Bronchial epithelial cell (primary cell): Measurements from ENCODE around the gene IER5. TPM values are rescaled to one million over a fixed set of nuclear protein-coding genes. Genes with fewer than 3 reads are reported as not detected.

Experiments used
- DNase-seq: peaks from one replicate; pipeline ENCODE4 v3.0.0-alpha.2; 2010; ENCODE audit warnings: low read depth
- FAIRE-seq: peaks from 2 replicates; lab custom pipeline; 2011; peaks lifted over from hg19 to GRCh38; lab: Jason Lieb, UNC
- H3K27me3 ChIP-seq: 2 replicates; pipeline ENCODE4 v1.5.1; 2011; ENCODE audit warnings: low read length; ENCODE audit not compliant: control insufficient read depth, insufficient read depth
- H3K36me3 ChIP-seq: 2 replicates; pipeline ENCODE4 v1.5.1; 2011; ENCODE audit warnings: low read length; ENCODE audit not compliant: control insufficient read depth, insufficient read depth
- H3K4me3 ChIP-seq: 2 replicates; pipeline ENCODE4 v1.5.1; 2011; ENCODE audit warnings: mild to moderate bottlenecking, low read depth, low read length, control low read depth
- total RNA-seq: library from RNA; depleted of rRNA; stranded (reverse); fragments of >200 nt; gene quantifications from 2 replicates; pipeline ENCODE4 v1.2.1, GENCODE V29; 2014
- TF ChIP-seq, protein P1 (sequence below): IDR thresholded peaks from 2 replicates; pipeline ENCODE4 v1.5.1; 2011; ENCODE audit warnings: mild to moderate bottlenecking, moderate library complexity, low read length, control low read depth, inconsistent platforms; ENCODE audit not compliant: insufficient read depth, severe bottlenecking

Gene IER5
- total RNA-seq, 1 donor from 2014 or later, result 47.7 TPM

DNA sequence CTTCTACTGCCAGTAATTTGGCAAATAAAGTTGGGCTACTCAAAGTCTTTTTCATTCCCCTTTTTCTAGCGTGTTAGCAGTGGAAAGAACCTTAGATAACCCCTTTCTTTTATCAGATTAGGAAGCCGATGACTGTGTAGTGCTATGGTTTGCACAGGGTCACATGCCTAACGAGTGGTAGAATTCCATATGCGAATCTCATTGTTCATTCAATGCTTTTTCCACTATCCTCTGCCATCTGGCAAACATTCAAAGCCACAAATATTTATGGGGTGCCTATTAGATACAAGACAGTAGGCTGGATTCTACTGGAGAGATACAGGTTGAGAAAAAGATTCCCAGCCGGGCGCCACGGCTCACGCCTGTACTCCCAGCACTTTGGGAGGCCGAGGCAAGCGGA, 14.9 kb upstream of the IER5 start:
- TF ChIP-seq, protein P1, sequence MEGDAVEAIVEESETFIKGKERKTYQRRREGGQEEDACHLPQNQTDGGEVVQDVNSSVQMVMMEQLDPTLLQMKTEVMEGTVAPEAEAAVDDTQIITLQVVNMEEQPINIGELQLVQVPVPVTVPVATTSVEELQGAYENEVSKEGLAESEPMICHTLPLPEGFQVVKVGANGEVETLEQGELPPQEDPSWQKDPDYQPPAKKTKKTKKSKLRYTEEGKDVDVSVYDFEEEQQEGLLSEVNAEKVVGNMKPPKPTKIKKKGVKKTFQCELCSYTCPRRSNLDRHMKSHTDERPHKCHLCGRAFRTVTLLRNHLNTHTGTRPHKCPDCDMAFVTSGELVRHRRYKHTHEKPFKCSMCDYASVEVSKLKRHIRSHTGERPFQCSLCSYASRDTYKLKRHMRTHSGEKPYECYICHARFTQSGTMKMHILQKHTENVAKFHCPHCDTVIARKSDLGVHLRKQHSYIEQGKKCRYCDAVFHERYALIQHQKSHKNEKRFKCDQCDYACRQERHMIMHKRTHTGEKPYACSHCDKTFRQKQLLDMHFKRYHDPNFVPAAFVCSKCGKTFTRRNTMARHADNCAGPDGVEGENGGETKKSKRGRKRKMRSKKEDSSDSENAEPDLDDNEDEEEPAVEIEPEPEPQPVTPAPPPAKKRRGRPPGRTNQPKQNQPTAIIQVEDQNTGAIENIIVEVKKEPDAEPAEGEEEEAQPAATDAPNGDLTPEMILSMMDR, result no peak
- FAIRE-seq (no peak), DNase-seq (peak; percentile 81)
- Histone ChIP-seq H3K27me3 (no peaks in the 10 kb centered on the region), H3K36me3 (no peaks in the 10 kb centered on the region), H3K4me3 (no peak overlapping the region)

DNA sequence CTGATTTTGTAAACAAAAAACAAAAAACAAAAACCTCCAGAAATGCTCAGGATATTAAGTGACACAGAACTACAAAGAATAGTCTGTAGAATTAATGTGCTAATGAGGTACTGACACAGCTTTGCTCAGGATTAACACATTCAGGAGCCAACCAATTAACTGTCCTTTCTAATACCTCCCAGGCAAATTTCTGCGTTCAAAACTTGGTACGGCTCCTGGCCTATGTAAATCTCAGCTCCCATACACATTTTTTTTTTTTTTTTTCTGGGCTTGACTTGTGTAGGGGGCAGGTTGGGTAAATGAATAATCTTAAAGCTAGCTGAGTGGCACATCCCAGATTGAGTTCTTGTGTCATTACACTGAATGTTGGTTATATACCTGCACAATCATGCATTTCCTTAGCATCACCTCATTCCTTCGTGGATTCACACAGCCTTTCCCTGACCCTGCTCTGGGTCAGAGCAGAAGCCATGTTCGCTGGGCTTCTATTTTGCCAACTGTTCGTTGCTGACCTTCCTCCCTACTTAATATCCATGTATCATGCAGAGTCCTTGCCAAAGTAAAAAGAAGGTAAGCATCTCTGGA, 12.6 kb upstream of the IER5 start:
- Histone ChIP-seq H3K4me3 (no peak overlapping the region), H3K27me3 (no peaks in the 10 kb centered on the region), H3K36me3 (no peaks in the 10 kb centered on the region)
- no peak for FAIRE-seq
- no peak for DNase-seq
- TF ChIP-seq, protein P1, result no peak

DNA sequence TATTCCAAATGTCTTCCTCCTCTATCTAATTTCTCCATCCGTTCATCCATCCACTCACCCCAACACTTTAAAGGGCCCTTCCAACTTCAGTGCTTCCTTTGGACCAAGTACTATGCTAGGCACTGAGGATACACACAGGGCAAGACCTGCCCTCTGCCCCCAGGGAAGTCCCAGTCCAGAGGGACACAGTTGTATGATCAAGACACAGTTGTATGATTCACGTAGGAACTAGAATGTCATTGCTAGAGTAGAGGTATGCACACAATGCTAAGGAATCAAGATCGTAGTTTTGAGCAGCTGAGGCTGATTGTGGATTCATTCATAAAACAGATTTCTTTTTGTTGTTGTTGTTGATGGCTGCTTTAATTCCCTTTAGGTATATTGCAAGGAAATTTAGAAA, 11.6 kb upstream of the IER5 start:
- DNase-seq, result no peak
- Histone ChIP-seq H3K4me3 (no peak overlapping the region), H3K36me3 (no peaks in the 10 kb centered on the region), H3K27me3 (no peaks in the 10 kb centered on the region)
- no peak for FAIRE-seq
- TF ChIP-seq, protein P1, result no peak

DNA sequence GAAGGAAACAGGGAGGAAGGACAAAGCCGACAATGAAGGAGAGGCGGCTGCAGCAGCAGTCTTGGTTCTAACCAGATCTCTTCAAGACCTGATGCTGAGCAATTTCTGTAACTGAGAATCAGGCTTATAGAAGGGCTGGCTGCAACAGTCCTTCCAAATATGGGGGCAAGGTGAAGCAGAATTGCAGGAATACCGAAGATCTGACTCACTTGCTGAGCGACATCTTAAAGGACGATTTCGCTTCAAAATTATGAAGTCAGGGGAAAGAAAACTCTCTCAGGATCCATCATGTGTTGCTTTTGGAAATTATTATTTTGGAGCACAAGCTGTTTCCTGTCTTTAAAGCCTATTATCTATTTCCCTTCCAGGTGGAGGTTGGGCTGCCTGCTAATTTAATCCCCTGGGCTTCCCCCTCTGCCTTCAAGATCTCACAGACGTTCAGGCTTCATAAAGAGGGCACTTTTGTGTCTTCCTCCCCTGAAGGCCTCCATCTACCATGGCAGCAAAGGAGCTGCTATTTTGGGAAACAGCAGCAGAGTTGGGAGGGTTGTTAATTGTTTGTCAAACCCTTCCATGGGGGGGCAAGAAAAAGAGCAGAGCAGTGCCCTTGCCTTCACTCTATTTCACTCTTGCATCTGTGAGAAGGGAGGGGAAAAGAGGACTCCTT, 10.8 kb upstream of the IER5 start:
- peak; percentile 52 for DNase-seq
- FAIRE-seq, result no peak

DNA sequence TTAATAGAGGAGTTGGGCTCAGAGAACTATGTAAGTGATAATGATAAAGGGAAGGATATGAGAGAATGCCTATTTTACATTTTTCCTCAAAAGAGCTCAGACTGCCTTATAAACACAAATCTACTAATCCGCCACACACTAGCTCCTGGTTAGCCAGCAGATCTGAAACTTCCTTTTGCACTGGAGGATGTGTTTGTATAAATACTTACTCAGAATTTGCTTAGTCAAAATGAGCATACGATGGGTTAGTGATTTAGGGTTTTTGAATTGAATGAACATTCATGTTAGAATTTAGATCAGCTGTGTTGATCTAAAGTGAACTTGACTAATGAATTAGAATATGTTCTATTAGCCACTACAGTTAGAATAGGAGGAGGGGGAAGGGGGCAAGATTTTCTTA, 9.1 kb upstream of the IER5 start:
- Histone ChIP-seq H3K36me3 (no peaks in the 10 kb centered on the region), H3K27me3 (no peaks in the 10 kb centered on the region), H3K4me3 (no peak overlapping the region)
- DNase-seq (peak; percentile 28), FAIRE-seq (no peak)
- TF ChIP-seq, protein P1, result no peak

More for the DNA sequence above, 10.8 kb upstream of the IER5 start:
- Histone ChIP-seq H3K4me3 (no peak overlapping the region), H3K36me3 (no peaks in the 10 kb centered on the region), H3K27me3 (no peaks in the 10 kb centered on the region)
- TF ChIP-seq, protein P1, result no peak
